HG02642 (cell line): ENCODE data around the gene SLC6A12.
"Not testable (repeated sequence)": the region's sequence is repeated elsewhere in the genome, so short reads cannot be mapped to it uniquely, and the experiment has no call there.

Experiments
- ATAC-seq: cut with Tn5 transposase; IDR thresholded peaks from one replicate; pipeline ENCODE4 v1.9.1; 2021; ENCODE audit warnings: mild to moderate bottlenecking; ENCODE audit not compliant: unreplicated experiment, poor library complexity

Gene SLC6A12

GRCh38 chr12:202081-202731 is 11.8 kb downstream of the SLC6A12 start:
- ATAC-seq = no peak

DNA sequence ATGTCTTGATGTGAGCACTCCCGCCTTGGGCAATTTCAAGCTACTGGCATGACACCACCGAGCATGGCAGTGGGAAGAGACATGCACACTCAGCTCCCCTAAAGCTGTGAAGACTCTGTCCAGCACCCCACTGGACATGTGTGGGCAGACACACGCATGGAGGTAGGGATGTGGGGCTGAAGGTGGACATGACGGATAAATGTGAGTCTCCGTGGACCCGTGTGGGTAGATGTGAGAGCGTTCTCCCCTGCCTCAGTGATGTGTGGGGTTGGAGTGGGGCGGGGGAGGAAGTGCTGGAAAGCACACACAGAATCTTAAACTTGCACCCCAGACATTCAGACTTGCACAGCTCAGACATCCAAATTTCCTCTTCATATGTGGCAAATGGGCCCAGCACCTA is 12.6 kb downstream of the SLC6A12 start:
- no peak for ATAC-seq

GRCh38 chr12:198705-199104 is 15.3 kb downstream of the SLC6A12 start:
- no peak for ATAC-seq

DNA sequence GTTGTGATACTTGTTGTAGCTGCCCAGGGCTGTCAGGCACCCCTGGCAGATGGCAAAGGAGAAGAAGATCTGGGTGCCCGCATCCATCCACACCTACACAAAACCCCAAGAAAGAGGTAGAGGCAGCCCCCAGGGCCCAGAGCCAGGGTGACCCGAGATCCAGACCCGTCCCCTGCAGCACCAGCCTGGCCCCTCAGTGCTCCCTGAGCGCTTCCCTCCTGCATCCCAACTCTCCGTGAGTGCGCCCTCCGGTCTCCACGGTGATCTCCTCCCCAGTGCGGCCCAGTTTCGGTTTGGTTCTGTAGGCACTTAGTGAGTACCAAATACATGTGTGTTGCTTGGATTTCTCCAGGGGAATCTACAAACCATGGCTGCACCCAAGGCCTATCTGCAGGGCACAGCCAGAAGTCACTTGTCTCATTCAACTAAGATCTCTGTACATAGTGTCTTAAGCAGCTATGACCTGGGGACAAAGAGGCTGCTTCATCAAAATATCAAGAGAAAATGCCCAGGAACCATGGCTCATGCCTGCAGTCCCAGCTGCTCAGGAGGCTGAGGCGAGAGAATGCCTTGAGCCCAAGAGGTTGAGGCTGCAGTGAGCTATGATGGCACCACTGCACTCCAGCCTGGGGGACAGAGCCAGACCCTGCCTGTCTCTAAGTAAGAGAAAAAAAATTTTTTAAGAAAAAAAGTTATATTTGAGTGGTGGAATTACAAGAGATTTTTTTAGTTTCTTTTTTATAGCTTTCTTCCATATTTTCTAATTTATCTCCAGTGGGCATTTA is 15.9 kb downstream of the SLC6A12 start:
- no peak for ATAC-seq

GRCh38 chr12:197347-197746 is 16.6 kb downstream of the SLC6A12 start:
- no peak for ATAC-seq

GRCh38 chr12:196436-196835 is 17.5 kb downstream of the SLC6A12 start:
- no peak for ATAC-seq

DNA sequence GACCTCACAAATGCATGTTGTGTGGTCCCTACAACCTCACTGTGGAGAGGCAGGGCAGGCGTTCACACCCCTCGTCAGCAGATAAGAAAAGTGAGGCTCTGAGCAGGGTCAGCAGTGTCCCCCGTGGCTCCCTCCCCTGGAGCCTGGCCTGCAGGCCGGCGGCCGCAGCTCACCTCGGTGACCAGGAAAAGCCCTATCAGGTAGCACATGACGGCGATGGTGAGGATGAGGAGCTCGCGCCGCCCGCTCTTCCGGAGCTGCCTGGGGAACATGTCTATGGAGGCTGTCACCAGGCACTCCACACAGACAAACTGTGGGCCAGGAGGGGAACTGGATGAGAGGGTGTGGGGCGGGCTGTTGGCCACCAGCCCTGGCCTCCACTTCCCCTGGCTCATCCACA is 18.0 kb downstream of the SLC6A12 start:
- ATAC-seq = no peak

GRCh38 chr12:195156-195555 is 18.8 kb downstream of the SLC6A12 start:
- no peak for ATAC-seq

DNA sequence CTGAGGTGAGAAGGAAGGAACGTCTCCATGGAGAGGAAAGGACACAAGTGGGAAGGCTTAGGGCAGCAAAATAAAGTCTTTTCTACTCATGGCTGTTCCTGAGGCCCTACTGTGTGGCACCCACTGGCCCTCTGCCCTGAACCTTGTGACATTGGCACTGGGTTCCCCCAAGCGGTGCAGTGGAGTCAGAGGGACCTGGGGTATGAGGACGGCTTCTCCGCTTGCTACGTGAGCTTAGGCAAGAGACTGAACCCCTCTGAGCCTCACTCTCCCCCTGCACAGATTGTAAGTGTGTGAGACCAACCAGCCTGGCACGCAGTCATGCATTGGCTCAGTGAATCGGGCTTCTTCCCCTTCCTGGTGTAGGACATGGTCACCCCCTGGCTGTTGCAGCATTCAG is 19.7 kb downstream of the SLC6A12 start:
- no peak for ATAC-seq

DNA sequence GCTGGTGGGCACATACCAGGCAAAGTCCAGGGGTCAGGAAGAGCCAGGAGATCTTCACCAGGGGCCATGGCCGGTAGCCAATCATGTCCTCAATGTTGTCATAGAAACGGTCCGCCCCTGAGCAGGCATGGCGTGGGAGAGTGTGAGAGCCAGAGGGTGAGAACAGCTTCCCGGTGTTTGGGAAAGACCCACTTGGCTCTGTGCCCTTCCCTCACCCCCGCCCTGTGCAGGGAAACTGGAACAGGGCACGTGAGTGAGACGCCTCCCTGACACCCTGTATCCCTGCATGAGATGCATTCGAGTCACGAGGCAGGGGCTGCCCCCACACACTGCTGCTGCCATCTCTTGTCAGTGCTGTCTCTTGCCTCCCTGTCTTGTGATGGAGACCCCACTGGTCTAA is 20.7 kb downstream of the SLC6A12 start:
- ATAC-seq = no peak

GRCh38 chr12:191541-191940 is 22.4 kb downstream of the SLC6A12 start:
- no peak for ATAC-seq

DNA sequence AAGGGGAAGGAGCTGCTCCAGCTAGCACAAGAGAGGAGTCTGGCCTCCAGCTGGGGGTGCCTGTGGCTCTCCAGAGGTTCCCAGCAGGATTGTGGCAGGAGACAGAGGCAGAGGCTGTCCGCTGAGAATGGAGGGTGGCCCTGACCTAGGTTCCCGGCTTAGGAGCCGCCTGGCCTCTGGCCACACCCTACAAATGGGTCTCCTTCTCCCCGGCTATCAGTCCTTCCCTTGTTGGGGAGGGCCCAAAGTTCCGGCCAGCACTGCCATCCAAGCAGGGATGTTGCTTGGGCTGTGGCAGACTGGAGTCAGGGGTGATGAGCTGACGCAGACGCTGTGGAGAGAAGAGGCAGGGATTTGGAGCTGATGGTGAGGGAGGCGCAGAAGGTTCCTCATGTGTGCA is 23.1 kb downstream of the SLC6A12 start:
- no peak for ATAC-seq

DNA sequence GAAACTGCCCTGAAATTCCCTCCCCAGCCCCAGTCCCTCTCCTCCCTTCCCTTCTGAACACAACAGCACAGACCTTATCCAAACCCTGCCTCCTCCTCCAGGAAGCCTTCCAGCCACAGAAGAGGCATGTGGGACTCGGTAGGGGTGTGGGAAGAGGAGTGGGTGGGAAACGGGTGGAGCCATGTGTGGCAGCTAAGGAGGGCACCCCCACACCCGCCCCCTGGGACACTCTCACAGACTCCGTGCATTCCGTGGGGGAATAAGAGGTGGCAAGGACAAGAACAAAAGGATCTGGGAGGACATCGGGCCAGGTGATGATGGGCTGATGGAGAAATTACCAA is 24.4 kb downstream of the SLC6A12 start:
- no peak for ATAC-seq

DNA sequence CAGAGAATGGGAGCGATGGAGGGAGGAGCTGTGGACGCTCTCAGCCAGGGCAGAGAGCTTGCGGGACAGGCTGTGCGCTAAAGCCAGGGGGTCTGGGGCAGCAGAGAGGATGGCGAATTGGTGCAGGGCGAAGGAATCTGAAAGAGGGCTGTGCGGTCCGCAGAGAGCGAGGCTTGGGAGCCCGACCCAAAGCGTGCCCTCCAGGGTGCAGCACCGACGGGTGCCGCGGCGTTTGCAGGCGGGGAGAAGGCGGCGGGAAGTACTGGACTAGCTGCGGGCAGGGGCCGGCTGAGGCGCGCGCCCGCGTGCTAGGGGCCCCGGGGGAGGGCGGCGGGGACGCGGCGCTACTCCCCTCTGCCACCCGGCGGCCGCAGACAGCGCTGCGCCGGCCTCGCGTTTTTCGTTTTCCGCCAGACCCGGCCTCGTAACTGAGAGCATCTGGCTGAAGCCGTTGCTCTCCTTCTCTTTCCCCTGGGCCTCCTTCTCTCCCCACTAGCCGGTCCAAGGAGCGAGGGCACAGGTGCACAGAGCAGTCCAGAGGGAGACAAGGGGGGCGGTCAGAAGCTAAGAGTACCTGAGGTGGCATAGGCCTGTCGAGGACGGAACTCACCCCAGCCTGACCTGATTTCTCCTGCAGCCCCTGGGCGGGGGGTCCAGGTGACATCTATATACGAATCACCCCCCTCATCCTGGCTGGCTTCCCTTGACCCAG is 24.9 kb downstream of the SLC6A12 start:
- ATAC-seq = no peak

- ATAC-seq = not testable (repeated sequence)
Measured at GRCh38 chr12:187986-188909, 25.7 kb downstream of the SLC6A12 start.

DNA sequence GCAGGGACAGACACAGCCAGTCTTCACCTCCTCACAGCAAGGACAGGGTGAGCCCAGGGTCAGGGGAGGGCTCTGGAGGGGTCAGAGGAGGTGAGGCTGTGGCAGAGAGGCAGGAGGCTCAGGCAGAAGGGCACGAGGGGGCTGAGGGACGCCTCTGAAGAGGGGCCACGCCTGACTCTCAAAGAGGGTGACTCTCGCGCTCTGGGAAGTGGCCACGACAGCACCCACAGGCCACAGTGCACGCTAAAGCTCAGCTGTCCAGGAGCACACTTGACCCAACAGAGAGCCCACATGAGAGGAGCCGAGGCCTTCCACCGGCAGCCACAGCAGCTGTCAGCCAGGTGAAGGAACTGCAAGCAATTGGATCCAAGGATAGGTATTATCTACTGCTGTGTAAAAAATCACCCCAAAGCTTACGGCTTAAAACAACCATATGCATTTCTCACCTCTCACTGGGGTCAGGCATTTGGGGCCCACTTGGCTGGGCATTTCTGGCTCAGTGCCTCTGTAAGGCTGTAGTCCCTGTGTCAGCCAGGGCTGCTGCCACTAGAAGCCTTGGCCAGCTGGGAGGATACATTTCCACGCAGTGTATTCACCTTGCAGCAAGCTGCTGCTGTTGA is 27.8 kb downstream of the SLC6A12 start:
- no peak for ATAC-seq

DNA sequence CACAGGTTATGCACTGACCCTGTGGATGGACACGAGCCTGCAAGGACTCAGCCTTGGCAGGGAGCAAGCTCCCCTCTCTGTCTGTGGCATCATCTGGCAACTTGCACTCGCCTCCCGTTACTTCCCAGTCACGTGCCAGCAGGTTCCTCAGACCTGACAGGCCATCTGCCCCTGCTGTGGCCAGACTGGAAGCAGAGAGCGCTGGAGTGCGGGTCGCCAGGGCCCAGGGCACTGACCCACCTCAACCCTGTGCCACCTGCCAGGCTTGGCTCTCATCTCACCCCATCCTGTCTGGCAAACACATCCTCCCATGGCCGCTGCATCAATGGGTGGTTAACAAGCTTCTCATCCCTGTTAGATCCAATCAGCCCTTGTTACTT is 28.4 kb downstream of the SLC6A12 start:
- no peak for ATAC-seq

DNA sequence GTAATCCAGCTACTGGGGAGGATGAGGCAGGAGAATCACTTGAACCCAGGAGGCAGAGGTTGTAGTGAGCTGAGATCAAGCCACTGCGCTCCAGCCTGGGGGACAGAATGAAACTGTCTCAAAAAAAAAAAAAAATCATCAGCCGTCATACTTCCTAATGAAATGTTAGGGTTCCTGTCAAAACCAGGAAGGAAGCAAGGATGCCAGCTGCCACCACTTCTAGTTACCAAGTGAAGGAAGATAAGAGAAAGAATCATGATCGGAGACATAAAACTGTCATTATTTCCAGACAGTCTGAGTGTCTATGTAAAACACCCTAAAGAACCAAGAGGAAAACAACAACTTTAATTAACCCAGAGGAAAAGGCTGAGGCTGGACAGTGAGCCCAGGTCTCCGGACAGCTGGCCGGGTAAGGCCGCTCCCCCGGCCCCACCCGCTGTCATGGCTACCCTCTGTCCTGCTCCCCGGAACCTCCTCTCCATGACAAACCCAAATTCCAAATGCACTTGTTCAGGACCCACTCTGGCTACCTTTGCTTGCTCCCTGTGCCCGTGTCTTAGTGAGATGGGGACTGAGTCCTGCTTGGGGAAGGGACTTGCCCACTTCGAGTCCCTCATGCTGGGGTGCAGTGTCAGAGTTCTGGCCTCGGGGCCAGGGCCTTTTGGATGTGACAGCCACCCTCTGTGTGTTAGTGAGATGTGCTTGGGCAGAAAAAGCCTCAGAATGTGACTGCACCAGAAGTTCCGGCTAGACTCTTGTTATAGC is 29.0 kb downstream of the SLC6A12 start:
- ATAC-seq = no peak

- ATAC-seq = no peak
Measured at GRCh38 chr12:182381-182892, 31.5 kb downstream of the SLC6A12 start.
